ENCODE measurements around the gene TRMT1L. TPM values are rescaled to one million over a fixed set of nuclear protein-coding genes. Genes with fewer than 3 reads are reported as not detected.

Gene TRMT1L
- total and polyA plus RNA-seq, 2 of the 8 experiments (the other 6 are each of a cell fraction or from before 2014, with no cell fraction given), result 13.8 to 22.3 TPM

DNA sequence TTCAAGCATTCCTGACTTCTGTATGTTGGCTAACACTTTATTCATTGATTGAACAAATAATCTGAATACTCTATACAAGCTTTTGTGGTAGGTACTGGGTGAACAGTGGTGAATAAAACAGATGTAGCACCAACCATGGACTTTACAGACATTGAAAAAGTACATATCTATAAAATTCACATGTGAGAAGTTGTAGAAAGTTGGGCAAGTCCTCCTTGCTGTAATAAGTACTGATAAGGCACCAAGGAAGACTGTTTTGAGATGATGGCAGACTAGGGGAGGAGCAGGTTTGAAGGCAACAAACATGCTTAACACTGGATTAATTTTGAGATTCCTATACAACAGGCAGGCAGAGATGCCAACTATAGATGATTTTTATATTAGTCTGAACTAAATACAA lies 69.0 kb downstream of the TRMT1L start:
- H3K4me3 ChIP-seq (ENCODE audit: extremely low read depth in 1 of 4, insufficient read depth in 2 of 4, low read depth in 3 of 4, low read length in 4 of 4), result no peak overlapping the region
- no peak overlapping the region for H3K18ac ChIP-seq (ENCODE audit: extremely low read depth, low read length)
- no peak overlapping the region for H3K27ac ChIP-seq (ENCODE audit: low read depth, low read length)
- peaks cover 3 to 52% of the 10 kb centered on the region in 2 experiments for H3K79me2 ChIP-seq (ENCODE audit: control insufficient read depth in 1 of 2, insufficient read depth in 2 of 2, low read length in 2 of 2)
- H4K5ac ChIP-seq (ENCODE audit: insufficient read length, low read depth, low read length), result no peak overlapping the region
- H2BK15ac ChIP-seq (ENCODE audit: low read length), result no peak overlapping the region
- H2AFZ ChIP-seq (ENCODE audit: low read length), result no peak overlapping the region
- H3K14ac ChIP-seq (ENCODE audit: insufficient read length), result no peak overlapping the region
- no peak overlapping the region for H4K91ac ChIP-seq (replicated peaks; ENCODE audit: insufficient read length, low read length)
- no peaks in the 10 kb centered on the region for H3K79me1 ChIP-seq (ENCODE audit: low read depth, low read length)
- no peak overlapping the region for H3K4me2 ChIP-seq (ENCODE audit: insufficient read depth in 1 of 2, low read depth in 2 of 2, low read length in 2 of 2)
- no peak for DNase-seq (ENCODE audit: low read depth in 1 of 2, low spot score in 2 of 2)
- ChIA-PET POLR2A (ENCODE audit: partially characterized antibody) (interaction anchor here (0.7 kb wide), 2 partner anchors 12 to 17 kb away, joined by 3 read pairs; no protein-coding TSS in a partner anchor), CTCF (ENCODE audit: partially characterized antibody) (no interaction called here)
- peaks cover 0 to 4% of the 10 kb centered on the region in 2 experiments for H4K20me1 ChIP-seq (replicated peaks in 1 of 2; ENCODE audit: control insufficient read depth in 1 of 2, insufficient read depth in 2 of 2, low read length in 2 of 2)
- FAIRE-seq, result no peak
- H3K23ac ChIP-seq (ENCODE audit: insufficient read length), result no peak overlapping the region
- H3K9ac ChIP-seq (replicated peaks in 1 of 4; ENCODE audit: extremely low read depth in 1 of 4, low read depth in 3 of 4, low read length in 3 of 4), result no peak overlapping the region; a peak in 1 of 7 replicates
- no peaks in the 10 kb centered on the region for H3K9me3 ChIP-seq (ENCODE audit: insufficient read depth in 2 of 2, low read depth in 1 of 2, low read length in 1 of 2)
- H3K36me3 ChIP-seq (ENCODE audit: control insufficient read depth in 2 of 4, insufficient read depth in 4 of 4, low read length in 3 of 4), result peaks cover 0 to 32% (median 8%) of the 10 kb centered on the region in 4 experiments; a peak in 5 of 8 replicates
- no peaks in the 10 kb centered on the region; a peak in 1 of 7 replicates for H3K4me1 ChIP-seq (replicated peaks in 1 of 4; ENCODE audit: control insufficient read depth in 3 of 4, insufficient read depth in 4 of 4, low read length in 3 of 4)
- no peaks in the 10 kb centered on the region for H3K27me3 ChIP-seq (replicated peaks in 1 of 4; ENCODE audit: control insufficient read depth in 3 of 4, extremely low read depth in 1 of 4, insufficient read depth in 3 of 4, low read length in 3 of 4)
- H3K56ac ChIP-seq (replicated peaks; ENCODE audit: insufficient read length, low read depth, low read length), result no peak overlapping the region
- no peak overlapping the region for H2BK20ac ChIP-seq (ENCODE audit: low read length)
- H2BK12ac ChIP-seq (ENCODE audit: low read depth, low read length), result 0 out of 2 replicates have a peak overlapping the region, but pooled peaks have one; percentile 27
- H4K8ac ChIP-seq (ENCODE audit: extremely low read depth, insufficient read depth, low read length), result no peak overlapping the region
- H2BK5ac ChIP-seq (ENCODE audit: low read depth, low read length), result no peak overlapping the region
- no peaks in the 10 kb centered on the region for H3K23me2 ChIP-seq (ENCODE audit: low read depth, low read length)
- H2AK5ac ChIP-seq (ENCODE audit: low read depth, low read length), result no peak overlapping the region
- H2BK120ac ChIP-seq (replicated peaks; ENCODE audit: low read depth, low read length), result no peak overlapping the region
- H3K4ac ChIP-seq (replicated peaks; ENCODE audit: insufficient read length, low read depth, low read length), result no peak overlapping the region
- TF ChIP-seq TCF12 (IDR thresholded peaks at IDR 0.05; ENCODE audit: low read depth, low read length), result no peak
- no peak for TF ChIP-seq CTCF (IDR thresholded peaks at IDR 0.05; ENCODE audit: control extremely low read depth in 1 of 3, insufficient read depth in 1 of 3, low read depth in 1 of 3, low read length in 3 of 3)
- TF ChIP-seq CHD2 (IDR thresholded peaks at IDR 0.05; ENCODE audit: low read length), result no peak
- TF ChIP-seq, protein P1, sequence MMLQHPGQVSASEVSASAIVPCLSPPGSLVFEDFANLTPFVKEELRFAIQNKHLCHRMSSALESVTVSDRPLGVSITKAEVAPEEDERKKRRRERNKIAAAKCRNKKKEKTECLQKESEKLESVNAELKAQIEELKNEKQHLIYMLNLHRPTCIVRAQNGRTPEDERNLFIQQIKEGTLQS (IDR thresholded peaks at IDR 0.05; ENCODE audit: insufficient read depth, low read depth, low read length), result no peak
- TF ChIP-seq KDM5A (IDR thresholded peaks at IDR 0.05; ENCODE audit: low read length), result no peak
- TF ChIP-seq YY1 (IDR thresholded peaks at IDR 0.05; ENCODE audit: low read depth, low read length), result no peak
- TF ChIP-seq SP1 (IDR thresholded peaks at IDR 0.05; ENCODE audit: low read depth, low read length), result no peak
- no peak for TF ChIP-seq RNF2 (IDR thresholded peaks at IDR 0.05; ENCODE audit: borderline replicate concordance, low read depth, low read length, missing control alignments, poor library complexity, severe bottlenecking)
- TF ChIP-seq SIN3A (conservative IDR thresholded peaks at IDR 0.05 in 1 of 2, IDR thresholded peaks at IDR 0.05 in 1 of 2; ENCODE audit: low read depth in 1 of 2, low read length in 2 of 2), result no peak
- no peak for TF ChIP-seq PHF8 (conservative IDR thresholded peaks at IDR 0.05; ENCODE audit: low read depth, low read length)
- TF ChIP-seq SAP30 (IDR thresholded peaks at IDR 0.05; ENCODE audit: insufficient read depth, insufficient replicate concordance, low read length), result no peak

All from H1 (cell line).